Calu3 (cell line): Measurements from ENCODE around the gene PPHLN1. TPM values are rescaled to one million over a fixed set of nuclear protein-coding genes. Genes with fewer than 3 reads are reported as not detected.
"Not testable (repeated sequence)": the region's sequence is repeated elsewhere in the genome, so short reads cannot be mapped to it uniquely, and the experiment has no call there.

Source experiments
- BruUV-seq: library from RNA; stranded (reverse); fragments of 400-500 nt; replicated peaks from 2 replicates; lab custom pipeline; 2021; lab: Mats Ljungman, UMichigan
- CTCF ChIA-PET: fragments of 300-600 bp; sonication (Branson Sonifier 250); formaldehyde crosslinking; loops from one replicate; lab custom pipeline; 2022; ENCODE audit warnings: antibody characterized with exemption; lab: Charles Lee
- DNase-seq: peaks from one replicate; pipeline ENCODE4 v3.0.0; 2022
- H3K27ac Mint-ChIP-seq: one replicate; pipeline ENCODE4 v1.8.0; 2022; ENCODE audit warnings: mixed read lengths; ENCODE audit not compliant: unreplicated experiment
- H3K27me3 Mint-ChIP-seq: one replicate; pipeline ENCODE4 v1.8.0; 2022; ENCODE audit warnings: mixed read lengths; ENCODE audit not compliant: unreplicated experiment
- H3K36me3 Mint-ChIP-seq: one replicate; pipeline ENCODE4 v1.8.0; 2022; ENCODE audit warnings: mild to moderate bottlenecking, moderate library complexity, mixed read lengths; ENCODE audit not compliant: insufficient read depth, unreplicated experiment
- H3K4me1 Mint-ChIP-seq: one replicate; pipeline ENCODE4 v1.8.0; 2022; ENCODE audit warnings: mild to moderate bottlenecking, low read depth, mixed read lengths; ENCODE audit not compliant: unreplicated experiment
- H3K4me3 Mint-ChIP-seq: one replicate; pipeline ENCODE4 v1.8.0; 2022; ENCODE audit warnings: mild to moderate bottlenecking, low read depth, moderate library complexity, mixed read lengths; ENCODE audit not compliant: unreplicated experiment
- H3K9me3 Mint-ChIP-seq: one replicate; pipeline ENCODE4 v1.8.0; 2022; ENCODE audit warnings: low read depth, mixed read lengths; ENCODE audit not compliant: unreplicated experiment
- CTCF ChIP-seq: fragments of 200-600 bp; IDR thresholded peaks from one replicate; pipeline ENCODE4 v1.8.0; 2022; ENCODE audit warnings: antibody characterized with exemption; ENCODE audit not compliant: unreplicated experiment
- intact Hi-C: fragments of 100-400 bp; cut with micrococcal nuclease; formaldehyde crosslinking; loops from one replicate; pipeline ENCODE4 v1.10.0; 2022; ENCODE audit not compliant: unreplicated experiment
- total RNA-seq: library from RNA; stranded (reverse); gene quantifications from 2 replicates; pipeline ENCODE4 v1.2.3, GENCODE V29; 2022

PPHLN1 gene
- total RNA-seq, 1 experiment from 2014 or later, result 41.5 TPM

GRCh38 chr12:42327227-42327590, 1.2 kb downstream of the PPHLN1 start:
- Mint-ChIP-seq H3K36me3 (peaks cover 25% of the 10 kb centered on the region), H3K4me1 (peaks cover 38% of the 10 kb centered on the region), H3K27ac (peak overlapping the region; percentile 96), H3K9me3 (no peaks in the 10 kb centered on the region), H3K4me3 (peak overlapping the region; percentile 94), H3K27me3 (no peaks in the 10 kb centered on the region)
- CTCF ChIA-PET, result no interaction called here
- no peak for TF ChIP-seq CTCF
- BruUV-seq, result no TSS peak
- DNase-seq, result no peak
- intact Hi-C loops, result loop anchor here (5.0 kb wide), 1 partner anchor 185 kb away; the partner anchor contains the start of gene GXYLT1

GRCh38 chr12:42330097-42330496, 4.1 kb downstream of the PPHLN1 start:
- DNase-seq, H3K4me3 Mint-ChIP-seq, CTCF ChIA-PET, H3K27me3 Mint-ChIP-seq, H3K27ac Mint-ChIP-seq, BruUV-seq, H3K9me3 Mint-ChIP-seq: not testable (repeated sequence)
- Mint-ChIP-seq H3K4me1 (peaks cover 38% of the 10 kb centered on the region), H3K36me3 (peaks cover 25% of the 10 kb centered on the region)
- intact Hi-C loops, result loop anchor here (5.0 kb wide), 1 partner anchor 93 kb away; the partner anchor contains the start of gene YAF2

GRCh38 chr12:42332301-42333285, 6.6 kb downstream of the PPHLN1 start:
- no peak overlapping the region for H3K4me3 Mint-ChIP-seq
- no TSS peak for BruUV-seq
- H3K4me1 Mint-ChIP-seq, result peaks cover 30% of the 10 kb centered on the region
- no peak overlapping the region for H3K27ac Mint-ChIP-seq
- DNase-seq, result peak; percentile 17
- no peaks in the 10 kb centered on the region for H3K9me3 Mint-ChIP-seq
- CTCF ChIA-PET, result interaction anchor here (0.6 to 1.0 kb wide), 3 partner anchors 187 to 202 kb away, joined by 3 to 4 read pairs (median 3); no protein-coding TSS in a partner anchor
- TF ChIP-seq CTCF, result no peak
- no peaks in the 10 kb centered on the region for H3K27me3 Mint-ChIP-seq
- intact Hi-C loops, result loop anchor here (1.0 to 5.0 kb wide), 3 partner anchors 95 to 294 kb away; partner anchors contain the start of gene YAF2
- H3K36me3 Mint-ChIP-seq, result peaks cover under 1% of the 10 kb centered on the region

- Mint-ChIP-seq H3K27ac (no peak overlapping the region), H3K36me3 (no peaks in the 10 kb centered on the region), H3K27me3 (no peaks in the 10 kb centered on the region), H3K4me3 (no peak overlapping the region), H3K9me3 (no peaks in the 10 kb centered on the region), H3K4me1 (peaks cover 7% of the 10 kb centered on the region)
- CTCF ChIA-PET, result interaction anchor here (0.7 kb wide), 1 partner anchor 961 kb away, joined by 9 read pairs; no protein-coding TSS in a partner anchor
- TF ChIP-seq CTCF, result no peak
- BruUV-seq, result no TSS peak
- no peak for DNase-seq
- intact Hi-C loops, result no loop called here
Observed at GRCh38 chr12:42336286-42336685, 10.3 kb downstream of the PPHLN1 start.
